ENCODE data around the gene SLC6A14.

Gene SLC6A14

DNA sequence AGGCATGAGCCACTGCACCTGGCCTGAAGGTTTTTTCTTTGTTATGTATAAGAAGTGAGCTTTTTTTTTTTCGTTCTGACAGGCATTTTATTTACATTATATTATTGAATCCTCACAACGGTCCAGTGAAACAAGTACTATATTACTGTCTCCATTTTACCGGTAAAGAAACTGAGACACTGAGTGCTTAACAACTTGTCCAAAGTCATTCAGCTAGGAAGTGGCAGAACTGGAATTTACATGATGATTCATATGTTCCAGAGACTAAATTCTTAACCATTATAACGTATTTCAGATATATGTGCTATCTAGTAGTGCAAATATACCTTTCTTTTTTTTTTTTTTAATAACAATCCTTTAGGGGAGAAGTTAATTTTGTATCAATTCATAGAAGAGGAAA is 18.4 kb upstream of the SLC6A14 start:
- TF ChIP-seq, protein P1, sequence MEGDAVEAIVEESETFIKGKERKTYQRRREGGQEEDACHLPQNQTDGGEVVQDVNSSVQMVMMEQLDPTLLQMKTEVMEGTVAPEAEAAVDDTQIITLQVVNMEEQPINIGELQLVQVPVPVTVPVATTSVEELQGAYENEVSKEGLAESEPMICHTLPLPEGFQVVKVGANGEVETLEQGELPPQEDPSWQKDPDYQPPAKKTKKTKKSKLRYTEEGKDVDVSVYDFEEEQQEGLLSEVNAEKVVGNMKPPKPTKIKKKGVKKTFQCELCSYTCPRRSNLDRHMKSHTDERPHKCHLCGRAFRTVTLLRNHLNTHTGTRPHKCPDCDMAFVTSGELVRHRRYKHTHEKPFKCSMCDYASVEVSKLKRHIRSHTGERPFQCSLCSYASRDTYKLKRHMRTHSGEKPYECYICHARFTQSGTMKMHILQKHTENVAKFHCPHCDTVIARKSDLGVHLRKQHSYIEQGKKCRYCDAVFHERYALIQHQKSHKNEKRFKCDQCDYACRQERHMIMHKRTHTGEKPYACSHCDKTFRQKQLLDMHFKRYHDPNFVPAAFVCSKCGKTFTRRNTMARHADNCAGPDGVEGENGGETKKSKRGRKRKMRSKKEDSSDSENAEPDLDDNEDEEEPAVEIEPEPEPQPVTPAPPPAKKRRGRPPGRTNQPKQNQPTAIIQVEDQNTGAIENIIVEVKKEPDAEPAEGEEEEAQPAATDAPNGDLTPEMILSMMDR (IDR thresholded peaks at IDR 0.05; ENCODE audit: control insufficient read depth, insufficient read depth, low read depth, low read length, missing control alignments), result no peak
- no peak overlapping the region for H3K4me3 ChIP-seq (ENCODE audit: control insufficient read depth, low read depth, low read length)
- no peak for DNase-seq (ENCODE audit: low read depth)

DNA sequence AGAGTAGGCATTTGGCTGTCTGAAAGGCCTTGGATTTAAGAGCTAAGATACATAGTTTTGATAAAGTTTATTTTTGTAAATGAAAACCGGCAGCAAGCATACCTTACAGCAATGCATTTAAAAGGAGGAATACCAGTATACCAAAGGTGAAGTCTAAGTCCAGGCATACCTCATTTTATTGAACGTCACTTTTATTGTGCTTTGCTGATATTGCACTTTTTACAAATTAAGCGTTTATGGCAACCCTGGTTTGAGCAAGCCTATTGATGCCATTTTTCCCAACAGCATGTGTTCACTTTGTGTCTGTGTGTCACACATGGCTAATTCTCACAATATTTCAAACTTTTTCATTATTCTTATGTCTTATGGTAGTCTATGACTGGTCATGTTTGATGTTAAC is 8.4 kb upstream of the SLC6A14 start:
- no peak for DNase-seq (ENCODE audit: low read depth)

DNA sequence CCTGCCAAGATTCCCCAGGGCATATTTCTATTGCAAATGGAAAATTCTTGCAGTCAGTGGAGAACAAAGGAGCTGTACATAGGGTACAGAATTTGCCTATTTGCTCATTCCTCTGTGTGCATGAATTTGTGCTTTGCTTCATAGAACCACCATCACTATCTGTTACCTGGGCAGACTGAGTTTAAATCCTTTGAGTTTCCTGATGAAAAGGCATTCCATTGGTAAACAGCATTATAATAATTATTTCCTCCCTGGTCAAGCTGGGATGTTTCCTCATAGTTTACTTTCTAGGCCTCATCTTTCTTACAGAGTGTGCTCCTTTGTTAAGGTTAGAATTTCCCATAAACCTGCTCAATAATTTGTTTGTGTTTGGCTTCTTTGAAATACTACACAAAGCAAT is 809 bp upstream of the SLC6A14 start:
- no peak for DNase-seq (ENCODE audit: low read depth)
- TF ChIP-seq, protein P1 (IDR thresholded peaks at IDR 0.05; ENCODE audit: control insufficient read depth, insufficient read depth, low read depth, low read length, missing control alignments), result no peak
- H3K4me3 ChIP-seq (ENCODE audit: control insufficient read depth, low read depth, low read length), result no peak overlapping the region

More for the DNA sequence above, 8.4 kb upstream of the SLC6A14 start:
- TF ChIP-seq, protein P1 (IDR thresholded peaks at IDR 0.05; ENCODE audit: control insufficient read depth, insufficient read depth, low read depth, low read length, missing control alignments), result no peak
- no peak overlapping the region for H3K4me3 ChIP-seq (ENCODE audit: control insufficient read depth, low read depth, low read length)

DNA sequence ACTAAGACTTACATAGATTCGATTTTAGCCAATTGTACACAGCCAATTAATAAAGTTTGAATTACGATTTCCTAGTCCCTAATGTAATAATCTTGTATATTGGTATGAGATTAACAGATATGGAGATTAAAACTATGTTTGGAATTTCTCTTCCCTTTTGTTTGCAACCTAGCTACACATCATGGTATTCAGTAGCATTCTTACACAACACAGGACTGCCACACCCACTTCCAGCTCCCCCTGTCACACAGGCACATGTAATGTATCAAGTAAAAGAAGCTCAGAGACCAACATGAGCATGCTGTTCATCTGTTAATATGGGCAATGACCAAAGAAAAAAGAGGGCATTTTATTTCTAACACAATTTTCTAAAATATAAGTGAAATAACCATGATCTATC is 12.8 kb downstream of the SLC6A14 start:
- DNase-seq (ENCODE audit: low read depth), result no peak
- TF ChIP-seq, protein P1 (IDR thresholded peaks at IDR 0.05; ENCODE audit: control insufficient read depth, insufficient read depth, low read depth, low read length, missing control alignments), result no peak

DNA sequence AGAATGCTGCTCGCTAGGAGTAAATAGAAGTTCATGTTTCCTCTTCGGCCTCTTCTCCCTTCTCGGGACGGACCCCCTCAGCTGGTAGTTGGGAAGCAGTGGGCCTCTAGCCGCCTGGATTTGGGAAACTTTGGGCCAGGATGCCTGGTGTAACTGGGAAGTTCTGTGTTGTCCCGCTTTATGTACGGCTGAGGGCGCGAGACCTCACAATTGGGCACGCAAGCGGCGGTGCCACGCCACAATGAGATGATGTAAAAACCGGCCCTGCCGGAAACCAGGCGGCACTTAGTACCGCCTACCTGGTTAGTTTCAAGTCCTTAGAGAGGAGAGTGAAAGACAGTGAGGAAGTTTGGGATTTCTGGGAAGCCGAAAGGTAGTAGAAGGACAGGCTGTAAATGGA is 26.4 kb downstream of the SLC6A14 start, which contains the start of gene CT83:
Gene CT83, minus strand, starts transcription at position 155 of the 400 bp plus-strand sequence. Its CDS starts 120 bp downstream, at position 35.
- TF ChIP-seq, protein P1 (IDR thresholded peaks at IDR 0.05; ENCODE audit: control insufficient read depth, insufficient read depth, low read depth, low read length, missing control alignments), result no peak
- DNase-seq (ENCODE audit: low read depth), result no peak
- H3K4me3 ChIP-seq (ENCODE audit: control insufficient read depth, low read depth, low read length), result no peak within 1 kb of the TSS

More for the DNA sequence above, 12.8 kb downstream of the SLC6A14 start:
- H3K4me3 ChIP-seq (ENCODE audit: control insufficient read depth, low read depth, low read length), result no peak overlapping the region

DNA sequence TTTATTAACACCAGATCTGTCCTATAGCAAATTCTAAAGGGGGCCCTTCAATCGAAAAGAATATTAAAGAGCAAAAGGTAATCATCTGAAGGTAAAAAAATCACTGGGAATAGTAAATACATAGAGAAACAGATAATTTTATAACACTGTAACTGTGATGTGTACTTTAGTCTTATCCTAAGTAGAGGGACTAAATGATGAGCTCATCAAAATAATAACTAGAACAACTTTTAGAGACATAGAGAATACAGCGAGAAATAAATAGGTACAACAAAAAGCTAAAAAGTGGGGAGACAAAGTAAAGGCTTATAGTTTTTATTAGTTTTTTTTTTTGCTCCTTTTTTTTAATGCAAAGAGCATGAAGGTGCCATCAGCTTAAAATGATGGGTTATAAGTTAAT is 43.7 kb downstream of the SLC6A14 start:
- no peak for DNase-seq (ENCODE audit: low read depth)
- H3K4me3 ChIP-seq (ENCODE audit: control insufficient read depth, low read depth, low read length), result no peak overlapping the region
- TF ChIP-seq, protein P1 (IDR thresholded peaks at IDR 0.05; ENCODE audit: control insufficient read depth, insufficient read depth, low read depth, low read length, missing control alignments), result no peak

DNA sequence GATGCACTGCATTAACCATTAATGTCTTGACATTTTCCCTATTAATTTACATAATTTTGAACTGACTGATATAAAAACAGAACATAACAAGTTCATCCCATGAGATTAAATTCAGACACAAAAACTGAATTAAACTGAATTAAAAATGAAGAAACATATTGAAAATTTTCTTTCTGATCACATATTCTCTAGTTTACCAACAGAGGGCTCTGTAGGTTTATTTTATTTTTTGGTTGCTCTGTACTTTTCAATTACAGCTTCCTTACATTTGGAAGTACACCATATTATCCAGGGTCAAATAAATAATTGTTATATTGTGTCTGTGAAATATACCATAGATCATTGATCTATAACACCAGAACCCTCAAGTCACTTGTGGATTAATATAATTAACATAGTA is 53.7 kb downstream of the SLC6A14 start:
- TF ChIP-seq, protein P1 (IDR thresholded peaks at IDR 0.05; ENCODE audit: control insufficient read depth, insufficient read depth, low read depth, low read length, missing control alignments), result no peak
- no peak for DNase-seq (ENCODE audit: low read depth)
- no peak overlapping the region for H3K4me3 ChIP-seq (ENCODE audit: control insufficient read depth, low read depth, low read length)
